B cell (primary cell): ENCODE measurements around the gene SEC24D. TPM values are rescaled to one million over a fixed set of nuclear protein-coding genes. Genes with fewer than 3 reads are reported as not detected.
"Not testable (repeated sequence)": the region's sequence is repeated elsewhere in the genome, so short reads cannot be mapped to it uniquely, and the experiment has no call there.

Experiments
- ATAC-seq: fragments of 200-7000 bp; cut with Tn5 transposase; one replicate; pipeline ENCODE4 v1.10.0; 2021; ENCODE audit warnings: low read depth, mild to moderate bottlenecking, moderate number of reproducible peaks, moderate library complexity
- CTCF ChIA-PET: fragments of 350-600 bp; sonication (Branson Sonifier 250); formaldehyde crosslinking; loops from one replicate; lab custom pipeline; 2021; ENCODE audit warnings: antibody characterized with exemption, inconsistent platforms; lab: Charles Lee
- POLR2A ChIA-PET: fragments of 350-600 bp; sonication (Branson Sonifier 250); formaldehyde crosslinking; loops from one replicate; lab custom pipeline; 2021; ENCODE audit warnings: antibody characterized with exemption; lab: Charles Lee
- DNase-seq: peaks from one replicate; pipeline ENCODE4 v3.0.0; 2013
- H2AFZ ChIP-seq: 2 replicates; pipeline ENCODE4 v1.6.1; 2012; ENCODE audit warnings: mild to moderate bottlenecking, low read depth, low read length; ENCODE audit not compliant: insufficient read depth, poor library complexity, severe bottlenecking
- H3K27ac ChIP-seq, 2 donors: 1 replicate in 1 of 2; 2 replicates in 1 of 2; pipeline ENCODE4 v1.5.1; 2012 to 2013; ENCODE audit warnings: low read length in 2 of 2, mild to moderate bottlenecking in 2 of 2, moderate library complexity in 1 of 2
- H3K27me3 ChIP-seq, 4 experiments: fragments of 200-600 bp in 1 of 4; sonication (generic) in 1 of 4; replicated peaks in 1 of 4; 1 replicate in 2 of 4; 2 replicates in 2 of 4; pipeline versions ENCODE4 v1.6.1 to v1.7.0; 2013 to 2016; ENCODE audit warnings: low read length in 3 of 4, mild to moderate bottlenecking in 2 of 4, mixed read lengths in 1 of 4, moderate library complexity in 1 of 4; ENCODE audit not compliant: insufficient read depth in 4 of 4, control insufficient read depth in 3 of 4; ENCODE audit errors: control extremely low read depth in 1 of 4
- H3K36me3 ChIP-seq, 2 experiments: replicated peaks in 1 of 2; 1 replicate in 1 of 2; 2 replicates in 1 of 2; pipeline versions ENCODE4 v1.6.1 to v1.7.1; 2013; ENCODE audit warnings: low read length in 1 of 2; ENCODE audit not compliant: insufficient read depth in 2 of 2, control insufficient read depth in 1 of 2; ENCODE audit errors: control extremely low read depth in 1 of 2, extremely low read depth in 1 of 2
- H3K4me1 ChIP-seq, 2 donors: fragments of 200-600 bp in 1 of 2; sonication (generic) in 1 of 2; 1 replicate in 1 of 2; 2 replicates in 1 of 2; pipeline versions ENCODE4 v1.5.1 to v1.6.1; 2013 to 2017; ENCODE audit warnings: low read length in 2 of 2; ENCODE audit not compliant: control insufficient read depth in 2 of 2, insufficient read depth in 2 of 2
- H3K4me2 ChIP-seq: replicated peaks from 2 replicates; pipeline ENCODE3; 2012; ENCODE audit warnings: mild to moderate bottlenecking, low read depth, low read length; ENCODE audit not compliant: poor library complexity, severe bottlenecking
- H3K4me3 ChIP-seq, 5 experiments: fragments of 200-600 bp in 1 of 5; sonication (generic) in 1 of 5; 1 replicate in 3 of 5; 2 replicates in 2 of 5; pipeline versions ENCODE4 v1.5.1 to v1.7.0; 2011 to 2016; ENCODE audit warnings: low read length in 4 of 5, mild to moderate bottlenecking in 4 of 5, low read depth in 2 of 5, control low read depth in 1 of 5, moderate library complexity in 1 of 5; ENCODE audit not compliant: insufficient read depth in 1 of 5; ENCODE audit errors: control extremely low read depth in 1 of 5, extremely low read depth in 1 of 5
- H3K79me2 ChIP-seq: fragments of 200-600 bp; sonication (generic); one replicate; pipeline ENCODE4 v1.6.0; 2016; ENCODE audit warnings: low read length; ENCODE audit not compliant: control insufficient read depth, insufficient read depth
- H3K9ac ChIP-seq: fragments of 200-600 bp; sonication (generic); 2 replicates; pipeline ENCODE4 v1.6.1; 2017; ENCODE audit warnings: mild to moderate bottlenecking, low read length, moderate library complexity
- H3K9me3 ChIP-seq, 3 donors: one replicate each; pipeline versions ENCODE4 v1.6.1 to v1.7.1; 2013; ENCODE audit warnings: low read length in 2 of 3; ENCODE audit not compliant: control insufficient read depth in 2 of 3, insufficient read depth in 1 of 3; ENCODE audit errors: control extremely low read depth in 1 of 3
- H4K20me1 ChIP-seq: 2 replicates; pipeline ENCODE4 v1.6.0; 2012; ENCODE audit warnings: mild to moderate bottlenecking, low read length; ENCODE audit not compliant: insufficient read depth, control insufficient read depth, poor library complexity, severe bottlenecking
- H3K27ac Mint-ChIP-seq: one replicate; pipeline ENCODE4 v1.8.0; 2021; ENCODE audit warnings: mixed read lengths
- H3K27me3 Mint-ChIP-seq: one replicate; pipeline ENCODE4 v1.8.0; 2021; ENCODE audit warnings: mixed read lengths
- H3K4me1 Mint-ChIP-seq: one replicate; pipeline ENCODE4 v1.8.0; 2021; ENCODE audit warnings: mixed read lengths
- H3K4me3 Mint-ChIP-seq: one replicate; pipeline ENCODE4 v1.8.0; 2021; ENCODE audit warnings: mixed read lengths
- H3K9me3 Mint-ChIP-seq: one replicate; pipeline ENCODE4 v1.8.0; 2022; ENCODE audit warnings: mixed read lengths; ENCODE audit not compliant: insufficient read depth
- CTCF ChIP-seq: fragments of 200-600 bp; IDR thresholded peaks from one replicate; pipeline ENCODE4 v1.8.0; 2022; ENCODE audit warnings: antibody characterized with exemption, mild to moderate bottlenecking
- EZH2 ChIP-seq: IDR thresholded peaks from 2 replicates; pipeline ENCODE4 v1.6.1; 2012; ENCODE audit warnings: borderline replicate concordance, low read depth, mild to moderate bottlenecking, moderate library complexity, low read length; ENCODE audit not compliant: insufficient read depth, poor library complexity, severe bottlenecking
- WGBS: methylation state at CpG from one replicate; pipeline ENCODE4 v1.1.5; 2013; ENCODE audit warnings: missing lambda C conversion rate; ENCODE audit not compliant: insufficient coverage; 5-methylcytosine and 5-hydroxymethylcytosine counted together
- intact Hi-C: fragments of 100-400 bp; cut with micrococcal nuclease; formaldehyde crosslinking; loops from one replicate; pipeline ENCODE4 v1.10.0; 2022
- polyA plus RNA-seq: library from polyadenylated mRNA; depleted of rRNA; stranded (reverse); fragments of >200 nt; gene quantifications from 2 replicates; pipeline ENCODE4 v1.2.3, GENCODE V29; 2012
- total RNA-seq, 2 donors: library from RNA; stranded (reverse); fragments of 120-200 nt in 1 of 2; gene quantifications; 1 replicate in 1 of 2; 2 replicates in 1 of 2; pipeline versions ENCODE4 v1.2.3 to v1.2.4, GENCODE V29; 2013 to 2022

Gene SEC24D
- total and polyA plus RNA-seq, 2 donors (not counting 1 experiment from before 2014, with no cell fraction given): 7.1 to 15.8 TPM

- whole genome bisulfite sequencing: no CpG with 5 or more reads among the region's 3 CpGs
- Histone ChIP-seq H3K27me3 (no peaks in the 10 kb centered on the region), H3K4me3 (no peak overlapping the region), H3K9ac (no peak overlapping the region), H3K4me2 (no peak overlapping the region), H2AFZ (no peak overlapping the region), H3K36me3 (peaks cover 2 to 26% of the 10 kb centered on the region in 2 experiments), H3K4me1 (no peaks in the 10 kb centered on the region), H3K9me3 (no peaks in the 10 kb centered on the region), H4K20me1 (no peaks in the 10 kb centered on the region), H3K27ac (no peak overlapping the region), H3K79me2 (no peaks in the 10 kb centered on the region)
- Mint-ChIP-seq H3K4me3 (no peak overlapping the region), H3K27ac (no peak overlapping the region), H3K4me1 (no peaks in the 10 kb centered on the region), H3K9me3 (no peaks in the 10 kb centered on the region), H3K27me3 (no peaks in the 10 kb centered on the region)
- ChIA-PET CTCF (no interaction called here), POLR2A (no interaction called here)
- no peak for DNase-seq
- no peak for ATAC-seq
- intact Hi-C loops: no loop called here
- no peak for TF ChIP-seq EZH2
- TF ChIP-seq CTCF: no peak
Observed at GRCh38 chr4:118797558-118798142, 38.3 kb downstream of the SEC24D start.

DNA sequence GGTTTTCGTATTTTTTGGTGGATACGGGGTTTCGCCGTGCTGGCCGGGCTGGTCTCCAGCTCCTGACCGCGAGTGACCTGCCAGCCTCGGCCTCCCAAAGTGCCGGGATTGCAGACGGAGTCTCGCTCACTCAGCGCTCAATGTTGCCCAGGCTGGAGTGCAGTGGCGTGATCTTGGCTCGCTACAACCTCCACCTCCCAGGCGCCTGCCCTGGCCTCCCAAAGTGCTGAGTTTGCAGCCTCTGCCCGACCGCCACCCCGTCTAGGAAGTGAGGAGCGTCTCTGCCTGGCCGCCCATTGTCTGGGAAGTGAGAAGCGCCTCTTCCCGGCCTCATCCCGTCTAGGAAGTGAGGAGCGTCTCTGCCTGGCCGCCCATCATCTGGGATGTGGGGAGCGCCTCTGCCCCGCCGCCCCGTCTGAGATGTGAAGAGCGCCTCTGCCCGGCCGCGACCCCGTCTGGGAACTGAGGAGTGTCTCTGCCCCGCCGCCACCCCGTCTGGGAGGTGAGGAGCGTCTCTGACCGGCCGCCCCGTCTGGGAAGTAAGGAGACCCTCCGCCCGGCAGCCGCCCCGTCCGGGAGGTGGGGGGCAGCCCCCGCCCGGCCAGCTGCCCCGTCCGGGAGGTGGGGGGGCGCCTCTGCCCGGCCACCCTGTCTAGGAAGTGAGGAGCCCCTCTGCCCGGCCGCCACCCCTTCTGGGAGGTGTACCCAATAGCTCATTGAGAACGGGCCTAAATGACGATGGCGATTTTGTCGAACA lies 44.1 kb downstream of the SEC24D start:
- H2AFZ ChIP-seq: not testable (repeated sequence)

More for the DNA sequence above, 44.1 kb downstream of the SEC24D start:
- H3K9me3 Mint-ChIP-seq, H3K9ac ChIP-seq, H3K4me2 ChIP-seq, H3K4me3 Mint-ChIP-seq, H3K79me2 ChIP-seq, CTCF ChIA-PET, POLR2A ChIA-PET, H3K27ac ChIP-seq, DNase-seq, ATAC-seq, H3K4me1 Mint-ChIP-seq, intact Hi-C loops, H3K27me3 Mint-ChIP-seq, H3K27me3 ChIP-seq, H3K4me1 ChIP-seq, H3K9me3 ChIP-seq, H4K20me1 ChIP-seq, H3K4me3 ChIP-seq, H3K27ac Mint-ChIP-seq: not testable (repeated sequence)
- WGBS: 93% methylated on average over 34 of the region's 58 CpGs
- H3K36me3 ChIP-seq: peaks cover 0 to 15% of the 10 kb centered on the region in 2 experiments
